Activated naive CD8-positive, alpha-beta T cell treated with anti-CD3 and anti-CD28 coated beads, Interleukin-2, amount 50 U/mL, for 16 hours (primary cell): ENCODE results near the gene RNF152.

Source experiments
- DNase-seq: peaks from one replicate; pipeline ENCODE4 v3.0.0-alpha.2; 2020; ENCODE audit warnings: low read depth, low spot score

RNF152 gene

GRCh38 chr18:61854578-61855448, 38.0 kb downstream of the RNF152 start:
- no peak for DNase-seq

GRCh38 chr18:61853855-61854254, 39.0 kb downstream of the RNF152 start:
- DNase-seq = no peak

GRCh38 chr18:61852496-61852895, 40.3 kb downstream of the RNF152 start:
- DNase-seq = no peak

- no peak for DNase-seq
Measured at GRCh38 chr18:61851940-61852451, 40.8 kb downstream of the RNF152 start.

GRCh38 chr18:61851279-61851678, 41.5 kb downstream of the RNF152 start:
- DNase-seq = no peak

- DNase-seq = no peak
Measured at GRCh38 chr18:61850756-61851155, 42.1 kb downstream of the RNF152 start.

GRCh38 chr18:61847164-61847791, 45.5 kb downstream of the RNF152 start:
- DNase-seq = no peak

GRCh38 chr18:61845197-61845596, 47.6 kb downstream of the RNF152 start:
- DNase-seq = no peak

GRCh38 chr18:61844726-61845125, 48.1 kb downstream of the RNF152 start:
- DNase-seq = no peak

- no peak for DNase-seq
Measured at GRCh38 chr18:61842146-61842545, 50.7 kb downstream of the RNF152 start.

GRCh38 chr18:61841706-61842105, 51.1 kb downstream of the RNF152 start:
- DNase-seq = no peak

- no peak for DNase-seq
Measured at GRCh38 chr18:61840324-61840723, 52.5 kb downstream of the RNF152 start.

GRCh38 chr18:61838521-61838920, 54.3 kb downstream of the RNF152 start:
- DNase-seq = no peak

- DNase-seq = no peak
Measured at GRCh38 chr18:61833978-61834377, 58.8 kb downstream of the RNF152 start.

- no peak for DNase-seq
Measured at GRCh38 chr18:61833387-61833786, 59.4 kb downstream of the RNF152 start.

- DNase-seq = no peak
Measured at GRCh38 chr18:61832858-61833257, 59.9 kb downstream of the RNF152 start.

- DNase-seq = no peak
Measured at GRCh38 chr18:61831071-61831470, 61.7 kb downstream of the RNF152 start.

GRCh38 chr18:61829108-61829507, 63.7 kb downstream of the RNF152 start:
- DNase-seq = no peak

- DNase-seq = no peak
Measured at GRCh38 chr18:61827591-61827990, 65.2 kb downstream of the RNF152 start.

GRCh38 chr18:61825386-61825785, 67.4 kb downstream of the RNF152 start:
- DNase-seq = no peak

- no peak for DNase-seq
Measured at GRCh38 chr18:61824733-61825363, 68.0 kb downstream of the RNF152 start.

GRCh38 chr18:61823595-61823994, 69.2 kb downstream of the RNF152 start:
- DNase-seq = no peak
